Breast epithelium (tissue), 4 donors: ENCODE measurements around the gene CLEC17A. TPM values are rescaled to one million over a fixed set of nuclear protein-coding genes. Genes with fewer than 3 reads are reported as not detected.
"Not testable (repeated sequence)": the region's sequence is repeated elsewhere in the genome, so short reads cannot be mapped to it uniquely, and the experiment has no call there.

Experiments used
- DNase-seq, 2 donors: peaks; one replicate each; pipeline ENCODE4 v3.0.0-alpha.2; 2019; ENCODE audit warnings: low spot score in 2 of 2
- H3K27ac ChIP-seq, 2 donors: fragments of 200-600 bp; sonication (generic) in 1 of 2; one replicate each; pipeline ENCODE4 v1.5.1; 2016 to 2019; ENCODE audit warnings: mild to moderate bottlenecking in 1 of 2
- H3K27me3 ChIP-seq, 2 donors: fragments of 200-600 bp; sonication (generic) in 1 of 2; one replicate each; pipeline versions ENCODE4 v1.5.1 to v1.6.0; 2017 to 2019; ENCODE audit warnings: control low read depth in 1 of 2, mild to moderate bottlenecking in 1 of 2
- H3K36me3 ChIP-seq: fragments of 200-600 bp; one replicate; pipeline ENCODE4 v1.5.1; 2019
- H3K4me1 ChIP-seq, 2 donors: fragments of 200-600 bp; sonication (generic); one replicate each; pipeline ENCODE4 v1.5.1; 2016 to 2019; ENCODE audit warnings: control low read depth in 1 of 2
- H3K4me3 ChIP-seq, 3 donors: fragments of 200-600 bp; sonication (generic); 1 replicate in 2 of 3; 2 replicates in 1 of 3; pipeline ENCODE4 v1.5.1; 2016 to 2019; ENCODE audit warnings: mild to moderate bottlenecking in 3 of 3, moderate library complexity in 2 of 3
- H3K9me3 ChIP-seq, 2 donors: fragments of 200-600 bp; sonication (generic) in 1 of 2; one replicate each; pipeline ENCODE4 v1.5.1; 2016 to 2019; ENCODE audit warnings: control low read depth in 1 of 2
- POLR2A ChIP-seq: fragments of 450-650 bp; IDR thresholded peaks from one replicate; pipeline ENCODE4 v1.6.1; 2016; ENCODE audit warnings: antibody characterized with exemption, mild to moderate bottlenecking, moderate library complexity
- POLR2AphosphoS5 ChIP-seq, 3 donors: sonication (generic); formaldehyde crosslinking; IDR thresholded peaks; one replicate each; pipeline ENCODE4 v1.6.1; 2017; ENCODE audit warnings: antibody characterized with exemption in 3 of 3
- intact Hi-C: fragments of 100-400 bp; cut with DNase I; formaldehyde crosslinking; loops from one replicate; pipeline ENCODE4 v1.15.1; 2023; ENCODE audit warnings: low total_unique reads
- total RNA-seq, 3 donors: library from RNA; depleted of rRNA; stranded (reverse); fragments of >200 nt; gene quantifications; one replicate each; pipeline ENCODE4 v1.1.0, GENCODE V29; 2016
- TF ChIP-seq, protein P1 (sequence below), 3 donors: fragments of 450-650 bp; IDR thresholded peaks; one replicate each; pipeline ENCODE4 v1.5.1; 2016 to 2017; ENCODE audit warnings: antibody characterized with exemption in 3 of 3, mild to moderate bottlenecking in 3 of 3, moderate library complexity in 3 of 3

CLEC17A gene
- total RNA-seq, 3 donors from 2014 or later: not detected

DNA sequence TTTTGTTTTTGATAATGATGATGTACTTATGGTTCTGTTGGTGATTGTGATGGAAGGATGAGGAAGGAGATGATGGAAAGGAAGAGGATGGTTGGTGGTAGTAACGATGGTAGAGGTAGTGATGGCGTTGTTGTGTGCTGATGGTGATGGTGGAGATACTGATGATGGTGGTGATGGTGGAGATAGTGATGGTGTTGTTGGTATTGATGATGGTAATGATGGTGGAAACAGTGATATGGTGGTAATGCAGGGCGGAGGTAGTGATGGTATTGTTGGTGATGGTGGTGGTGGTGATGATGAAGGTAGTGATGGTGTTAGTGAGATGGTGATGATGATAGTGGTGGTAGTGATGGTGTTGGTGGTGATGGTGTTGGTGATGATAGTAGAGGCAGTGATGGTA, 12.7 kb downstream of the CLEC17A start:
- no peaks in the 10 kb centered on the region for H3K4me1 ChIP-seq
- no peak overlapping the region for H3K27ac ChIP-seq
- H3K9me3 ChIP-seq: no peaks in the 10 kb centered on the region
- intact Hi-C loops: no loop called here
- H3K36me3 ChIP-seq: no peaks in the 10 kb centered on the region
- TF ChIP-seq, protein P1, sequence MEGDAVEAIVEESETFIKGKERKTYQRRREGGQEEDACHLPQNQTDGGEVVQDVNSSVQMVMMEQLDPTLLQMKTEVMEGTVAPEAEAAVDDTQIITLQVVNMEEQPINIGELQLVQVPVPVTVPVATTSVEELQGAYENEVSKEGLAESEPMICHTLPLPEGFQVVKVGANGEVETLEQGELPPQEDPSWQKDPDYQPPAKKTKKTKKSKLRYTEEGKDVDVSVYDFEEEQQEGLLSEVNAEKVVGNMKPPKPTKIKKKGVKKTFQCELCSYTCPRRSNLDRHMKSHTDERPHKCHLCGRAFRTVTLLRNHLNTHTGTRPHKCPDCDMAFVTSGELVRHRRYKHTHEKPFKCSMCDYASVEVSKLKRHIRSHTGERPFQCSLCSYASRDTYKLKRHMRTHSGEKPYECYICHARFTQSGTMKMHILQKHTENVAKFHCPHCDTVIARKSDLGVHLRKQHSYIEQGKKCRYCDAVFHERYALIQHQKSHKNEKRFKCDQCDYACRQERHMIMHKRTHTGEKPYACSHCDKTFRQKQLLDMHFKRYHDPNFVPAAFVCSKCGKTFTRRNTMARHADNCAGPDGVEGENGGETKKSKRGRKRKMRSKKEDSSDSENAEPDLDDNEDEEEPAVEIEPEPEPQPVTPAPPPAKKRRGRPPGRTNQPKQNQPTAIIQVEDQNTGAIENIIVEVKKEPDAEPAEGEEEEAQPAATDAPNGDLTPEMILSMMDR (IDR thresholded peaks at IDR 0.05): no peak
- no peak for TF ChIP-seq POLR2A
- TF ChIP-seq POLR2AphosphoS5 (IDR thresholded peaks at IDR 0.05): no peak
- no peak for DNase-seq
- H3K4me3 ChIP-seq: no peak overlapping the region
- H3K27me3 ChIP-seq: no peaks in the 10 kb centered on the region

DNA sequence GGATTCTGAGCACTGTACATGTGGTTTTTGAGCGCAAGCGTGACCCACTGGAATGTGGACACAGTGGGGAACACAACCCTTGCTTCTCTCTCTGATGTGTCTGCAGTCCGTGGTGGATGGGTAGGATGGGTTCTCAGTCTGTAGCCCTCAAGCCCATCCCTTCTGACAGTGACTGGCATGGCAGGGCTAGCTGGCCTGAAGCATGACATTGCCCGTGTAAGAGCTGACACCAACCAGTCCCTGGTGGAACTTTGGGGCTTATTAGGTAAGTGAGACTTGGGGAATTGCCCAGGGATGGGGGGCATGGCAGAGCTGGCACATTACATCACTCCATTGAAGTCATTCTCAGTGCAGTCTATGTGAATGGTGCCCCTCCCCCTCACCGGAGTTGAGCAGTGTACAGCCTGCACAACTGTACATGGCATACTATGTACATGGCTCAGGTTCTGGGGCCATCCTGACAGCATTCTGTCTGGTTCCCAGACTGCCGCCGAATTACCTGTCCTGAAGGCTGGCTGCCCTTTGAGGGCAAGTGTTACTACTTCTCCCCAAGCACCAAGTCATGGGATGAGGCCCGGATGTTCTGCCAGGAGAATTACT, 16.8 kb downstream of the CLEC17A start:
- Histone ChIP-seq H3K9me3 (peaks cover 0 to 3% of the 10 kb centered on the region in 2 donors), H3K27ac (no peak overlapping the region), H3K27me3 (no peaks in the 10 kb centered on the region), H3K4me3 (no peak overlapping the region), H3K36me3 (no peaks in the 10 kb centered on the region), H3K4me1 (no peaks in the 10 kb centered on the region)
- intact Hi-C loops: no loop called here
- TF ChIP-seq POLR2AphosphoS5 (IDR thresholded peaks at IDR 0.05): no peak
- TF ChIP-seq POLR2A: no peak
- TF ChIP-seq, protein P1 (IDR thresholded peaks at IDR 0.05): no peak
- no peak for DNase-seq

DNA sequence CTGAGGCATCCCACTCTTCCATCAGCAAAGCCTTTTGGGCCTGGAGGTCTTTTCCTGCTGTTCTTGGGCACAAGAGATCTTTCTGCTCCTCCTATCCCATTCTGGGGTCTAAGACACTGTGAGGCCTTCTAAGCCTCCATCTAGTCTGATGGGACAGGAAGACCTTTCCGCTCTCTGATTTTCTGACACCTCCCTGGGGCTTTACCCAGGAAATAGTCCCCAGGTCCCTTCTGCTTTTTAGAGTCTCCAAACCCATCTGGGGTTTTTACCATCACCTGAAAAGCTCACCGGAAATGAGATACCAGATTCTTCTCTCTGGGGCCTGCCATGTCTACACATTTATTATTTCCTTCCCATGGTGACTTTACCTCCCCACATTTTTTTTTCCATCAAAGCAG, 21.1 kb downstream of the CLEC17A start:
- Histone ChIP-seq H3K9me3 (peaks cover 0 to 3% of the 10 kb centered on the region in 2 donors), H3K4me3 (no peak overlapping the region), H3K36me3 (no peaks in the 10 kb centered on the region), H3K27me3 (no peaks in the 10 kb centered on the region), H3K4me1 (no peaks in the 10 kb centered on the region), H3K27ac (no peak overlapping the region)
- intact Hi-C loops: no loop called here
- TF ChIP-seq POLR2A (no peak), POLR2AphosphoS5 (IDR thresholded peaks at IDR 0.05) (no peak)
- TF ChIP-seq, protein P1 (IDR thresholded peaks at IDR 0.05): no peak
- no peak for DNase-seq

DNA sequence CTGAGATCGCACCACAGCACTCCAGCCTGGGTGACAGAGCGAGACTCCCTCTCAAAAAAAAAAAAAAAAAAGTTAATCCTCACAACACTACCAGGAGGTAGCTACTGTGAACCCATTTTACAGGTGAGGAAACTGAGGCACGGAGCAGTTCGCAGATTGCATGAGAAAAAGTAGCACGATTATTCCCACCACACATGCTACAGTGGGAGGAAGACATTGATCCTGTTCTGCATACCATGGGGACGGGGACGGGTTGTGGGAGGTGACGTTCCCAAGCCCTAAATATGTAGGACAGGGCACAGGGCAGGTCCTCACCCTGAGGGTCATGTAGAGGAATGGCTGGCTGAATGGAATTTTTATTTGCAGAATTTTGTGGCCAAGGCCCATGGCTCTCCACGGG, 23.7 kb downstream of the CLEC17A start:
- Histone ChIP-seq H3K27me3 (no peaks in the 10 kb centered on the region), H3K4me1 (no peaks in the 10 kb centered on the region), H3K9me3 (peaks cover 0 to 3% of the 10 kb centered on the region in 2 donors), H3K27ac (no peak overlapping the region), H3K4me3 (no peak overlapping the region), H3K36me3 (no peaks in the 10 kb centered on the region)
- no peak for DNase-seq
- intact Hi-C loops: no loop called here
- TF ChIP-seq POLR2A: no peak
- TF ChIP-seq POLR2AphosphoS5 (IDR thresholded peaks at IDR 0.05): no peak
- TF ChIP-seq, protein P1 (IDR thresholded peaks at IDR 0.05): no peak

DNA sequence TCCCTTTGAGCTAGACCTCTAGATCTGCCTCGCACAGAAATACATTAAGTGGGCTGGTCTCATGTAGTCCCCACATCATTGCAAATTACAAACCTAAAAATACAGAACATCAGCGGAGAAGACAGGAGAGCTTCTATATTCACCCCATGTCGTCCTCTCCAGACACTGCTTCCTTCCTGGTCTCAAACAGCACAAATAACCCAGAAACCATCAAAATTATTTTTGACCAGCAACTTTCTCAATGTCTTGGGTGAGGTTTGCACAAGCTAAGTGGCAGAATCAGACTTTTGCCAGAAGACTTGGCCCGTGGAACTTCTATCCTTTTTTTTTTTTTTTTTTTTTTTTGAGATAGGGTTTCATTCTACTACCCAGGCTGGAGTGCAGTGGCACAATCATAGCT, 28.2 kb downstream of the CLEC17A start:
- no peaks in the 10 kb centered on the region for H3K4me1 ChIP-seq
- no peak for DNase-seq

DNA sequence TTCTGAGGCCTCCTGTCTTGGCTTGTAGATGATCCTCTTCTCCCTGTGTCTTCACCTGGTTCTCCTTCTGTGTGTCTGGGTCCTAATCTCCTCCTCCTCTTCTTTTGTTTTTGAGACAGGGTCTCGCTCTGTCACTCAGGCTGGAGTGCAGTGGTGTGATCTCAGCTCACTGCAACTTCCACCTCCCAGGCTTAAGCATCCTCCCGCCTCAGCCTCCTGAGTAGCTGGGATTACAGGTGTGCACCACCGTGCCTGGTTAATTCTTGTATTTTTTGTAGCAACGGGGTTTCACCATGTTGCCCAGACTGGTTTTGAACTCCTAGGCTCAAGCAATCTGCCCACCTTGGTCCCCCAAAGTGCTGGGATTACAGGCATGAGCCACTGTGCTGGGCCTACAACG, 29.4 kb downstream of the CLEC17A start:
- intact Hi-C loops, H3K4me1 ChIP-seq: not testable (repeated sequence)

More for the DNA sequence above, 28.2 kb downstream of the CLEC17A start:
- H3K27me3 ChIP-seq: no peaks in the 10 kb centered on the region
- no peaks in the 10 kb centered on the region for H3K36me3 ChIP-seq
- no peak overlapping the region for H3K4me3 ChIP-seq
- intact Hi-C loops: no loop called here
- no peaks in the 10 kb centered on the region for H3K9me3 ChIP-seq
- no peak for TF ChIP-seq POLR2A
- TF ChIP-seq POLR2AphosphoS5 (IDR thresholded peaks at IDR 0.05): no peak
- TF ChIP-seq, protein P1 (IDR thresholded peaks at IDR 0.05): no peak
- H3K27ac ChIP-seq: no peak overlapping the region

More for the DNA sequence above, 29.4 kb downstream of the CLEC17A start:
- not testable (repeated sequence) for H3K27me3 ChIP-seq, H3K36me3 ChIP-seq, H3K9me3 ChIP-seq, DNase-seq, H3K4me3 ChIP-seq, H3K27ac ChIP-seq
